Lower leg skin (tissue), 4 donors: ENCODE results near the gene ZEB2. TPM values are rescaled to one million over a fixed set of nuclear protein-coding genes. Genes with fewer than 3 reads are reported as not detected.

Source experiments
- DNase-seq, 2 donors: peaks; one replicate each; pipeline ENCODE4 v3.0.0-alpha.2; 2019; ENCODE audit warnings: low spot score in 2 of 2
- H3K4me3 ChIP-seq: fragments of 200-600 bp; sonication (generic); 2 replicates; pipeline ENCODE4 v1.5.1; 2017; ENCODE audit warnings: mild to moderate bottlenecking, low read depth; ENCODE audit not compliant: poor library complexity, severe bottlenecking
- POLR2A ChIP-seq, 2 donors: fragments of 450-650 bp; IDR thresholded peaks; one replicate each; pipeline ENCODE4 v1.6.1; 2016 to 2017; ENCODE audit warnings: antibody characterized with exemption in 2 of 2, mild to moderate bottlenecking in 1 of 2, moderate library complexity in 1 of 2
- WGBS, 2 donors: methylation state at CpG; one replicate each; pipeline ENCODE4 v1.1.5; 2018; 5-methylcytosine and 5-hydroxymethylcytosine counted together
- intact Hi-C: fragments of 100-400 bp; cut with DNase I; formaldehyde crosslinking; loops from one replicate; pipeline ENCODE4 v1.15.0; 2023; ENCODE audit warnings: low total_unique reads
- total RNA-seq, 4 donors: library from RNA; depleted of rRNA; stranded (reverse); fragments of >200 nt; gene quantifications; one replicate each; pipeline ENCODE4 v1.1.0, GENCODE V29; 2016
- TF ChIP-seq, protein P1 (sequence below), 3 donors: fragments of 450-650 bp; IDR thresholded peaks; one replicate each; pipeline ENCODE4 v1.5.1; 2016; ENCODE audit warnings: antibody characterized with exemption in 3 of 3, mild to moderate bottlenecking in 3 of 3, moderate library complexity in 2 of 3

ZEB2 gene
- total RNA-seq, 4 donors from 2014 or later, result 13.8 to 38.8 (median 30.3) TPM

DNA sequence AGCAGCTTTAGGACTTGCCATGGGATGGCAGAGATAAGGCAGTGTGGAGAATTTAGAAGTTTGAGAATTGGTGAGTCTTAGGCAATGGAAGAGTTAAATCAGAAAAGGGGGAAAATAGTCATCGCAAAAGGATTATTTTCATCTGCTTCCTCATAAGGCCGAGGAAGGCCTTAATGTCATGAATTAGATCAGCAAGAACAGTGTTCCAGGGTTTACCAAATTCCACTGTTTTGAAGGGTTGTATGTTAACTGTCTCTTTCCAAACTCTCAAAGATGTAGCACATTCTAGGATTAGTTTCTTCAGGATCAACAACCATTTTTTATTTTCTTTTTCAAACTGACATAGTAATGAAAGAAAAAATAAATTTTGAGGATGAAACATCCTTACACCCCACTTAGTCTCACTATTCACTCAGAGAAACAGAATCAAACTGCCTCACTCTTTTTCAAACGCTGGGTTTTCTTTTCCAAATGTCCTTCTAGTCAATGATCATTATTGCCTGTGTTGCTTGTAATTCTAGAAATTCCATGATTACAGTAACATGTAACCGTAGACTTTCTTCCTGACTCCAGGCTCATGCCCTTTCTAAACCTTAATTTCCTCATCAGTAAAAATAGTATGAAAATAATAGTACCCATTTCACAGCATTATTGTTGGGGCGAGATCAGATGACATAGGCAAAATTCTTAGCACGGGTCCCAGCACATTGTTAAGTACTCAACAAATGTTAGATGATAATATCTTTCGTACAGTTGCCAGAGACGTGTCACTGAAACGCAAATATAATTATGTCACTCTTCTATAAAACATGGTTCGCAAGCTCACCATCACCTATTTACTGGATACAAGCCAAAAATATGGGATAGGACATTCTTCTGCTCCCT is 23.6 kb downstream of the ZEB2 start:
- WGBS, 2 donors, result 57 to 60% methylated on average over 10 of the region's 10 CpGs
- intact Hi-C loops, result no loop called here
- TF ChIP-seq POLR2A (IDR thresholded peaks at IDR 0.05), result no peak
- TF ChIP-seq, protein P1, sequence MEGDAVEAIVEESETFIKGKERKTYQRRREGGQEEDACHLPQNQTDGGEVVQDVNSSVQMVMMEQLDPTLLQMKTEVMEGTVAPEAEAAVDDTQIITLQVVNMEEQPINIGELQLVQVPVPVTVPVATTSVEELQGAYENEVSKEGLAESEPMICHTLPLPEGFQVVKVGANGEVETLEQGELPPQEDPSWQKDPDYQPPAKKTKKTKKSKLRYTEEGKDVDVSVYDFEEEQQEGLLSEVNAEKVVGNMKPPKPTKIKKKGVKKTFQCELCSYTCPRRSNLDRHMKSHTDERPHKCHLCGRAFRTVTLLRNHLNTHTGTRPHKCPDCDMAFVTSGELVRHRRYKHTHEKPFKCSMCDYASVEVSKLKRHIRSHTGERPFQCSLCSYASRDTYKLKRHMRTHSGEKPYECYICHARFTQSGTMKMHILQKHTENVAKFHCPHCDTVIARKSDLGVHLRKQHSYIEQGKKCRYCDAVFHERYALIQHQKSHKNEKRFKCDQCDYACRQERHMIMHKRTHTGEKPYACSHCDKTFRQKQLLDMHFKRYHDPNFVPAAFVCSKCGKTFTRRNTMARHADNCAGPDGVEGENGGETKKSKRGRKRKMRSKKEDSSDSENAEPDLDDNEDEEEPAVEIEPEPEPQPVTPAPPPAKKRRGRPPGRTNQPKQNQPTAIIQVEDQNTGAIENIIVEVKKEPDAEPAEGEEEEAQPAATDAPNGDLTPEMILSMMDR (IDR thresholded peaks at IDR 0.05), result no peak
- DNase-seq, result no peak
- no peak overlapping the region for H3K4me3 ChIP-seq

GRCh38 chr2:144495227-144496091 is 24.5 kb downstream of the ZEB2 start:
- intact Hi-C loops, result no loop called here
- TF ChIP-seq, protein P1 (IDR thresholded peaks at IDR 0.05), result no peak
- TF ChIP-seq POLR2A (IDR thresholded peaks at IDR 0.05), result no peak
- no peak overlapping the region for H3K4me3 ChIP-seq
- no peak for DNase-seq
- WGBS, 2 donors, result 48 to 59% methylated on average over 6 of the region's 6 CpGs

DNA sequence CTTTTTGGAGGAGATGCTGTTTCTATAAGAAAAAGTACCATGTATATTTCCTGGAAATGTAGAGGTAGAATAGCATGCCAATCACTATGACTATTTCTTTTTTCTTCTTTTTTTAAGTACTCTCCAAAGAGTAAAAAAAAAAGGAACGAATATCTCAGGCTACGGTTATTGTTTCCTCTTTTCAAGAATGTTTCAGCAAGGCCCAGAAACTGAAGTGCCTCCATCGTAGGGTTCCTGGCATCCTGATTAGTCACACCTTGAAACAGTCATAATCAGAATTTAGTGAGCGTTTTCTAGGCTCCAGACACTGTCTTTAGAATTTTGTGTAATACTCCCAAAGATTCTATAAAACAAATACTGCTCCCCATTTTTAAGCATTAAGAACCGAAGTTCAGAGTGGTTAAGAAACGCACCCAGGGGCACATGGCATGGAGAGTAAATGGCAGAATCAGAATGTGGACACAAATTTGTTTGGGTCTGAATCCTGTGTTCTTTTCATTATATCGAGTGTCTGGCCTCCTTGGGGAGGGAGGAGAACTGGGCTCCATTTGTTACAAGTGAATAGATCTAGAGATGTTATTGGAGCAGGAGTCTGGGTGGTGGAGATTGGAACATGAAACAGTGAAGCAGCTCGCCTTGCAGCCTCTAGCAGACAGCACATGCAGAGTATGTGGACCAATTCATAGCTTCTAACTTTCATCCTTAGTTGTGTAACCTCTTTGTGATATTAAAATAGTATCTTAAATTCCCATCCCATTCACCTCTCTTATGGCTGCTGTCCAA is 26.7 kb downstream of the ZEB2 start:
- WGBS, 2 donors, result 72 to 75% methylated on average over 8 of the region's 8 CpGs
- DNase-seq, result no peak

GRCh38 chr2:144490857-144491256 is 29.1 kb downstream of the ZEB2 start:
- WGBS, 2 donors, result 88 to 93% methylated on average over 15 of the region's 15 CpGs
- no peak overlapping the region for H3K4me3 ChIP-seq
- no peak for DNase-seq
- intact Hi-C loops, result no loop called here
- no peak for TF ChIP-seq POLR2A (IDR thresholded peaks at IDR 0.05)
- TF ChIP-seq, protein P1 (IDR thresholded peaks at IDR 0.05), result no peak

More for the DNA sequence above, 26.7 kb downstream of the ZEB2 start:
- no peak overlapping the region for H3K4me3 ChIP-seq
- intact Hi-C loops, result no loop called here
- no peak for TF ChIP-seq POLR2A (IDR thresholded peaks at IDR 0.05)
- TF ChIP-seq, protein P1 (IDR thresholded peaks at IDR 0.05), result no peak

- no peak overlapping the region for H3K4me3 ChIP-seq
- TF ChIP-seq, protein P1 (IDR thresholded peaks at IDR 0.05), result no peak
- no peak for TF ChIP-seq POLR2A (IDR thresholded peaks at IDR 0.05)
- no peak for DNase-seq
- intact Hi-C loops, result no loop called here
Observed at GRCh38 chr2:144490017-144490416, 29.9 kb downstream of the ZEB2 start.
